Spleen (tissue), 11 donors: ENCODE results near the gene SPTSSB. TPM values are rescaled to one million over a fixed set of nuclear protein-coding genes. Genes with fewer than 3 reads are reported as not detected.

ENCODE experiments used
- DNase-seq: peaks from one replicate; pipeline ENCODE4 v3.0.0-alpha.2; 2020
- H3K27ac ChIP-seq, 8 donors: fragments of 200-600 bp; sonication (generic) in 7 of 8; 1 replicate in 4 of 8; 2 replicates in 4 of 8; pipeline versions ENCODE4 v1.5.0 to v1.8.0; 2016 to 2021; ENCODE audit warnings: inconsistent platforms in 4 of 8, mild to moderate bottlenecking in 4 of 8, moderate library complexity in 1 of 8
- H3K27me3 ChIP-seq, 7 donors: fragments of 200-600 bp; sonication (generic) in 6 of 7; replicated peaks in 1 of 7; 1 replicate in 4 of 7; 2 replicates in 3 of 7; pipeline versions ENCODE4 v1.5.0 to v1.8.0; 2016 to 2021; ENCODE audit warnings: inconsistent platforms in 3 of 7, mild to moderate bottlenecking in 1 of 7
- H3K36me3 ChIP-seq, 6 donors: fragments of 200-600 bp; sonication (generic) in 5 of 6; 1 replicate in 4 of 6; 2 replicates in 2 of 6; pipeline versions ENCODE4 v1.5.0 to v1.8.0; 2016 to 2021; ENCODE audit warnings: inconsistent platforms in 2 of 6
- H3K4me1 ChIP-seq, 6 donors: fragments of 200-600 bp; sonication (generic) in 5 of 6; 1 replicate in 3 of 6; 2 replicates in 3 of 6; pipeline versions ENCODE4 v1.5.0 to v1.8.0; 2016 to 2021; ENCODE audit warnings: inconsistent platforms in 3 of 6
- H3K4me3 ChIP-seq, 8 donors: fragments of 200-600 bp; sonication (generic) in 7 of 8; 1 replicate in 4 of 8; 2 replicates in 4 of 8; pipeline versions ENCODE4 v1.5.0 to v1.8.0; 2016 to 2021; ENCODE audit warnings: inconsistent platforms in 4 of 8, mild to moderate bottlenecking in 4 of 8, moderate library complexity in 2 of 8
- H3K9me3 ChIP-seq, 8 donors: fragments of 200-600 bp; sonication (generic) in 7 of 8; 1 replicate in 4 of 8; 2 replicates in 4 of 8; pipeline versions ENCODE4 v1.5.0 to v1.8.0; 2016 to 2021; ENCODE audit warnings: inconsistent platforms in 4 of 8
- POLR2A ChIP-seq, 3 donors: fragments of 450-650 bp; IDR thresholded peaks; one replicate each; pipeline ENCODE4 v1.5.1; 2017; ENCODE audit warnings: antibody characterized with exemption in 3 of 3, mild to moderate bottlenecking in 1 of 3
- POLR2AphosphoS5 ChIP-seq, 3 donors: sonication (generic); formaldehyde crosslinking; IDR thresholded peaks; one replicate each; pipeline ENCODE4 v1.5.1; 2017; ENCODE audit warnings: antibody characterized with exemption in 3 of 3
- WGBS, 5 donors: extraction: QIAGEN DNeasy Blood & Tissue Kit in 3 of 5; methylation state at CpG; one replicate each; pipeline versions ENCODE4 v1.1.5 to v1.1.7; 2013 to 2018; 5-methylcytosine and 5-hydroxymethylcytosine counted together
- intact Hi-C: fragments of 100-400 bp; cut with DNase I; formaldehyde crosslinking; loops from one replicate; pipeline ENCODE4 v1.15.0; 2023; ENCODE audit warnings: low total_unique reads
- polyA plus RNA-seq, 3 donors: library from polyadenylated mRNA; stranded (reverse); fragments of 200-250 nt; gene quantifications; one replicate each; pipeline ENCODE4 v1.2.1, GENCODE V29; 2013
- total RNA-seq, 7 donors: library from RNA; depleted of rRNA in 3 of 7; stranded (reverse); fragments of >200 nt in 3 of 7; fragmentation: NEBNext Ultra II Directional in 4 of 7; extraction: Animal tissue kit (Norgen Biotek cat#: 25700) in 4 of 7; gene quantifications; one replicate each; pipeline versions ENCODE4 v1.1.0 to v1.2.1, GENCODE V29; 2016 to 2021
- TF ChIP-seq, protein P1 (sequence below), 11 experiments: fragments of 200-600 bp in 7 of 11; fragments of 450-650 bp in 4 of 11; sonication (generic) in 4 of 11; IDR thresholded peaks in 8 of 11; conservative IDR thresholded peaks in 3 of 11; 1 replicate in 7 of 11; 2 replicates in 4 of 11; pipeline versions ENCODE4 v1.4.0 to v1.8.0; 2016 to 2021; ENCODE audit warnings: antibody characterized with exemption in 11 of 11, inconsistent platforms in 4 of 11, mild to moderate bottlenecking in 1 of 11
- donor health status: healthy with polysubstance abuse.
- donor health status: DM: no; HTN: no; CAD: no; lungs with moderate emphysema.
- donor health status: DM: no; HTN: no; CAD: no.
- donor health status: Bipolar disorder and iron deficiency.
- donor health status: healthy.
- donor health status: DM: no; HTN: no; CAD: no.
- donor health status: DM: yes; HTN: yes; CAD: no.

Gene SPTSSB
- total and polyA plus RNA-seq, 10 donors: 0.26 to 4.5 (median 0.74) TPM

DNA sequence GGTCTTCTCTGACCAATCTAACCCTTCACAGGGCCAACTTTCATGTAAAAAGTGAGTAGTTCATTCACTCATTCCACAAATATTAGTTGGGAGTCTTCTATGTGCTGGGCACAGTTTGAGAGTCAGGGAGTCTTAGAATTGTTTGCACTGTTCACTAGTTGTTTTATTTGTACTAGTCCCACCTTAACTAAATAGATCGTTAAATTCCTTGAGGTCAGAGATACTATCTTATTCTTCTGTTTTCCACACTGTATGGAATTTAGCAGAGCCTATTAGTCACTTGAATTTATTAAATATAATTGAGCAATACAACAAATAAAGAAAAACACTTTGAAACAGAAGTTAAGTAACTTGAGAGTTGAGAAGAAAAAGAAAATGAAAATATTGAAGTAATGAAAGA lies 40.8 kb upstream of the SPTSSB start:
- no peak for DNase-seq
- Histone ChIP-seq H3K9me3 (peaks cover 0 to 4% (median 0%) of the 10 kb centered on the region in 8 donors), H3K27ac (no peak overlapping the region), H3K36me3 (no peaks in the 10 kb centered on the region), H3K27me3 (no peaks in the 10 kb centered on the region), H3K4me1 (peaks cover 0 to under 1% (median 0%) of the 10 kb centered on the region in 6 donors), H3K4me3 (no peak overlapping the region)
- WGBS, 5 donors: 90 to 94% (median 93%) methylated on average over 1 of the region's 1 CpG
- TF ChIP-seq POLR2A (IDR thresholded peaks at IDR 0.05): no peak
- TF ChIP-seq, protein P1, sequence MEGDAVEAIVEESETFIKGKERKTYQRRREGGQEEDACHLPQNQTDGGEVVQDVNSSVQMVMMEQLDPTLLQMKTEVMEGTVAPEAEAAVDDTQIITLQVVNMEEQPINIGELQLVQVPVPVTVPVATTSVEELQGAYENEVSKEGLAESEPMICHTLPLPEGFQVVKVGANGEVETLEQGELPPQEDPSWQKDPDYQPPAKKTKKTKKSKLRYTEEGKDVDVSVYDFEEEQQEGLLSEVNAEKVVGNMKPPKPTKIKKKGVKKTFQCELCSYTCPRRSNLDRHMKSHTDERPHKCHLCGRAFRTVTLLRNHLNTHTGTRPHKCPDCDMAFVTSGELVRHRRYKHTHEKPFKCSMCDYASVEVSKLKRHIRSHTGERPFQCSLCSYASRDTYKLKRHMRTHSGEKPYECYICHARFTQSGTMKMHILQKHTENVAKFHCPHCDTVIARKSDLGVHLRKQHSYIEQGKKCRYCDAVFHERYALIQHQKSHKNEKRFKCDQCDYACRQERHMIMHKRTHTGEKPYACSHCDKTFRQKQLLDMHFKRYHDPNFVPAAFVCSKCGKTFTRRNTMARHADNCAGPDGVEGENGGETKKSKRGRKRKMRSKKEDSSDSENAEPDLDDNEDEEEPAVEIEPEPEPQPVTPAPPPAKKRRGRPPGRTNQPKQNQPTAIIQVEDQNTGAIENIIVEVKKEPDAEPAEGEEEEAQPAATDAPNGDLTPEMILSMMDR (IDR thresholded peaks at IDR 0.05 in 8 of 11, conservative IDR thresholded peaks at IDR 0.05 in 3 of 11): no peak
- no peak for TF ChIP-seq POLR2AphosphoS5 (IDR thresholded peaks at IDR 0.05)
- intact Hi-C loops: no loop called here

DNA sequence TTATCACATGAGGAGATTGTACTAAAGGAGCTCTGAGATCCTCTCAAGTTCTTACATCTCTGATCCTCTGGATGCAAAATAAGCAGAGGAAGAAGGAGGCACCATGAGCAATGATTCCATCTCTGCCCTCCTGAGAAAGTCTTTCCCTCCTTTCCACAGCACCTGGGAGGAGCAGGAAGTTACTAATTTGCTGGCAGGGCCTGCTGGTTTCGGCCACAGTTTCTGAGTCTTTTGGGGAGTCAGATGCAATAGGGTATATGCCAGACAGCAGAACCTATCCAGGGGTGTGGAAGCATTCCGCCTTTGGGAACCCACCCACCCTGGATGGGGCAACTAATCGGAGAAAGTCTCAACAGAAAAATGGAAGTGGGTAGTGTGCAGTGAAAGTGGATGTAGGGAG lies 38.5 kb upstream of the SPTSSB start:
- Histone ChIP-seq H3K36me3 (no peaks in the 10 kb centered on the region), H3K4me1 (peaks cover 0 to 12% (median 0%) of the 10 kb centered on the region in 6 donors), H3K9me3 (no peaks in the 10 kb centered on the region), H3K27ac (no peak overlapping the region), H3K4me3 (no peak overlapping the region), H3K27me3 (no peaks in the 10 kb centered on the region)
- no peak for DNase-seq
- TF ChIP-seq, protein P1 (IDR thresholded peaks at IDR 0.05 in 8 of 11, conservative IDR thresholded peaks at IDR 0.05 in 3 of 11): no peak
- TF ChIP-seq POLR2A (IDR thresholded peaks at IDR 0.05) (no peak), POLR2AphosphoS5 (IDR thresholded peaks at IDR 0.05) (no peak)
- 77 to 93% (median 84%) methylated on average over 3 of the region's 3 CpGs for WGBS, 5 donors
- intact Hi-C loops: no loop called here

DNA sequence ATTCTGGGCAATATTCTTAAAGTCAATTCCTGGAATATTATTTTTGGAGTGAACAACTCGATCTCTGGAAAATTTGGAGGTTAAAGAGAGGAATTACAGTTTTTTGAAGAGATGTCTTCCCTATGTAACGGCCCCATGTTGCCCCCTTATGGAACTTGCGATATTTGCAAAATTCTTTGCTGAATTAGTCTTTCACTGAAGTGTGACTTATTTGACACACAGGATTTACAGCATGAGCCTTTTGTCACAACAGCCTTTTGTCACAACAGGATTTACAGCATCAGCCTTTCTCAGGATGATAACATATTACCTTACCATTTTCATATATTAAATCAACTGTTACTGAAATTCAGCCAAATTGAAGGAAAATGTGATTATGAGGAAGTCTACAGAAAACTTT lies 37.8 kb upstream of the SPTSSB start:
- Histone ChIP-seq H3K4me1 (peaks cover 0 to 12% (median 0%) of the 10 kb centered on the region in 6 donors), H3K36me3 (no peaks in the 10 kb centered on the region), H3K27ac (no peak overlapping the region), H3K9me3 (no peaks in the 10 kb centered on the region), H3K4me3 (no peak overlapping the region), H3K27me3 (no peaks in the 10 kb centered on the region)
- 9 to 24% (median 14%) methylated on average over 3 of the region's 3 CpGs for WGBS, 5 donors
- no peak for DNase-seq
- TF ChIP-seq, protein P1 (IDR thresholded peaks at IDR 0.05 in 8 of 11, conservative IDR thresholded peaks at IDR 0.05 in 3 of 11): peak in 7 of 11 experiments; percentile 21 to 55 (median 32)
- TF ChIP-seq POLR2AphosphoS5 (IDR thresholded peaks at IDR 0.05): no peak
- intact Hi-C loops: no loop called here

DNA sequence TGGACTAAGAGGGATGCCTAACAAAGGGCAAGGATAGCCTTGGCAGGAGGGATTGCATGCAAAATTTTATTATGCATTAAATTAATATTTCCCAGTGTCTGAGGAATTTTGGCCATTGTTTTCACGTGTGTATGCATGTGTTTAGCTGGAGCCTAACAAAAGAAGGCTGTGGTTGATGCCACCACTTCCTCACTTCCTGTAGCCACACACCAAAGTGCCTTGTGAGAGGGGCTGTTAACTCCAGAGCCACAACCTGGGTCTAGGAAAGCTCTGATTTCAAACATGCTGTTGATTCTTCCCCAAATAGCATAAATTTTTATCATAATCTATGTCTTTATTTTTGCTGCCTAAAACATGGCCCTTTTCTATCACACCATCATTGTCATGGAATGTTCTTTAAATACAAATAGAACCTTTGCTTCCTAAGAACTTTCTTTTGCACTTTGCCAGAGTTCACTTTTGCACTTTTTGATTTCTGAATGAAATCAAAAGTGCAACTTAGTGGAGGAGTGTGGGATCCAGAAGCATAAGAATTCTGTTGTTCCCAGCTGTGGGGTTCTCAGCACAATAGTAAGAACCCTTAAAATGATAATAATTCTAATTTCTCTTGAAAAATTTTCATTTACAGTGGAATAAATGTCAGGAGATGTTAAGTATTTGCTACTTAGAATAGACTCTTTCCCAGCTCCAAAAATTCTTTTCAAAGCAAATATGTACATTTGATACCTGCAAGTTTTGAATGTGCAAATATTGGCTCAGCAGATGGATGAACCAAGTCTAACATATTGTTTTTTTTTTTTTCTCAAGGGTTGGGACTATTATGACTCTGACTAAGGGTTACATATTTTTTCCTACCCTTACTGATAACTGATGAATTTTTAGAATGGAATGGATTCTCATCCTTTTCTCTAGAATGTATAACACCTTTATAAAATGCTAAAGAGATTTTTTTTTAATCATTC lies 35.6 kb upstream of the SPTSSB start:
- intact Hi-C loops: no loop called here
- 3 to 10% (median 9%) methylated on average over 1 of the region's 1 CpG for WGBS, 5 donors
- no peak for DNase-seq
- Histone ChIP-seq H3K9me3 (no peaks in the 10 kb centered on the region), H3K4me1 (peaks cover 0 to 12% (median 0%) of the 10 kb centered on the region in 6 donors), H3K27me3 (no peaks in the 10 kb centered on the region), H3K27ac (no peak overlapping the region), H3K36me3 (no peaks in the 10 kb centered on the region), H3K4me3 (no peak overlapping the region)
- TF ChIP-seq POLR2A (IDR thresholded peaks at IDR 0.05) (no peak), POLR2AphosphoS5 (IDR thresholded peaks at IDR 0.05) (no peak)
- TF ChIP-seq, protein P1 (IDR thresholded peaks at IDR 0.05 in 8 of 11, conservative IDR thresholded peaks at IDR 0.05 in 3 of 11): no peak
